GM19035 (cell line): ENCODE measurements around the gene SGK1.

Experiments used
- ATAC-seq: cut with Tn5 transposase; IDR thresholded peaks from one replicate; pipeline ENCODE4 v1.9.1; 2021; ENCODE audit not compliant: unreplicated experiment

SGK1 gene

GRCh38 chr6:134173936-134174671, 143.8 kb downstream of the SGK1 start:
- ATAC-seq, result peak; percentile 24

DNA sequence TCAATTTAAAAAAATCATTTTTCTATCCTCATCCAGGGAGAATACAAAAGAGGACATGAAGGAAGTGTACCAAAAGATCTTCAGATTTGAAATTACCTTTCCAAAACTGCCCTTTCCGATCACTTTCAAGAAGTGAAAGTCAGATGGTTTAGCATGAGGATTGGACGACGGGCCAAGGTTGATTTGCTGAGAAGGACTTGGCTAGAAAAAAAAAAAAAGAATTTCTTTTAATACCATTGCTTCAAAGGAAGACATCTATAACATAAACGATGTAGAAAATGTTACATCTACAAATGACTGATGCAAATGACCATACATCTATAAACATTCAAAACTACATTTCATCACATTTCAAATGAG, 144.6 kb downstream of the SGK1 start:
- ATAC-seq, result no peak

GRCh38 chr6:134172706-134173365, 145.1 kb downstream of the SGK1 start:
- no peak for ATAC-seq

DNA sequence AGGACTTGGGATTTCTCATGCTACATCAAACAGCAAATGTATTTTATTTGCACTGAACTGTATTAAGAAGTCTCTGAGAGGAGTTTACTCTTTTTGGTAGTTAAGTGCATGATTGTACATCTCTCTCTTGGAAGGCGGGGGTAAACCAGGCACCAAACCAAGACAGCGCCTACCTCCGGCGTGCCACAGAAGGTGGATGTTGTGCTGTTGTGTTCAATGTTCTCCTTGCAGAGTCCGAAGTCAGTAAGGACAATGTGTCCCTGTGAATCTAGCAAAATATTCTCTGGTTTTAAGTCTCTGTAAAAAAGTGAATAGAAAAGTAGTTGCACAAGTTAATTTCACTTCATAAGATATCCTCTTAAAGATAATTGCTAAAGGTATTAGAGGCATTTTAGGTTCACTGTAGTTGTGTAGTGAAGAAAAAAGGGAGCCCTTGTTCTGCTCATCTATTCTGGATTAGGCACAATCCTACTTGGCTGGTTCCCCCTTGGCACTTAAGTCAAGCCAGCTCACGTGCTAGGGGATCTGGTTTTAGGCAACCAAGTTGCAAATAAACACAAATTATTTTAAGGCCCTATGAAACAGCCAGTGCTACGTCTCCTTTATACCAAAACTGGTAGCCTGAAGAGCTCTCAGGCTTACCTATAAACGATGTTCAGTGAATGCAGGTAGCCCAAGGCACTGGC, 145.7 kb downstream of the SGK1 start:
- no peak for ATAC-seq

GRCh38 chr6:134171517-134171916, 146.4 kb downstream of the SGK1 start:
- no peak for ATAC-seq

DNA sequence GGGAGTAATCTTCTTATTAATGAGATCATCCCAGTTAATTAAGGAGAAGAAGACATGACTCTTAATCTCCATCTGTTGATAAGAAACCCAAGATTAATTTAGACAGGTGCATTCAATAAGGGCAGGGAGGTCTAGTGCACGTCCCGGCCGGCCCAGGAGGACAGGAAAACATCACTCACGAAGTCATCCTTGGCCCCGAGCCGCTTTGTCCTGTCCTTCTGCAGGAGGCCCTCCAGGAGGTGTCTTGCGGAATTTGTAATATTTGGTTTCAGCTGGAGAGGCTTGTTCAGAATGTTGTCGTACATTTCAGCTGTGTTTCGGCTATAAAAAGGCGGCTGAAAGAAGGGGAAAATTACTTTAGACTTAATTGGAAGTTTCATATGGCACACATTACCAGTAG, 147.1 kb downstream of the SGK1 start:
- ATAC-seq, result no peak

- ATAC-seq, result no peak
Measured at GRCh38 chr6:134169871-134170486, 147.9 kb downstream of the SGK1 start.

DNA sequence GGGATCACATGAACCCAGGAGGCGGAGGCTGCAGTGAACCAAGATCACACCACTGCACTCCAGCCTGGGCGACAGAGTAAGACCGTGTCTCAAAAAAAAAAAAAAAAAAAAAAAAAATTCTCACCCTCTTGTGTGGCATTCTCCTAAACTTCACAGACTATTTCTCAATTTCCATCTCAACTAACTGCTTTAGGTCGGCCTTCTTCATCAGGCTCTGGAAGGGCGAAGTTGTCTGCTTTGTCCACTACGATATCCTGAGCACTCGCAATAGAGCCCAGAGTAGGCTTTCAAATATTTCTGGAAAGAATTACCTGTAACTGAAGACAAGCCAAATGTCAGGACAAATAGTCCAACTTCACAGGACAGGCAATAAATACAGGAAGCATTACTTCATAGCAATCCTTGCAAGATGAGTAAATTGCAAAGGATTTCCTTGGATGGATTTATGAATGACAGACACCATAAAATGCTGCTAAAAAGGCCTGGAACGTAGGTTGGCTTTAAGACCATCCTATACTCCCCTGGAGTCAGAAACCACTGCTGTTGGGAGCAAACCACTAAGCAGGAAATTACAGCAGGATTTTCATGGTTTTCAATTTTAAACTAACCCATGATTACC, 149.2 kb downstream of the SGK1 start:
- ATAC-seq, result no peak

DNA sequence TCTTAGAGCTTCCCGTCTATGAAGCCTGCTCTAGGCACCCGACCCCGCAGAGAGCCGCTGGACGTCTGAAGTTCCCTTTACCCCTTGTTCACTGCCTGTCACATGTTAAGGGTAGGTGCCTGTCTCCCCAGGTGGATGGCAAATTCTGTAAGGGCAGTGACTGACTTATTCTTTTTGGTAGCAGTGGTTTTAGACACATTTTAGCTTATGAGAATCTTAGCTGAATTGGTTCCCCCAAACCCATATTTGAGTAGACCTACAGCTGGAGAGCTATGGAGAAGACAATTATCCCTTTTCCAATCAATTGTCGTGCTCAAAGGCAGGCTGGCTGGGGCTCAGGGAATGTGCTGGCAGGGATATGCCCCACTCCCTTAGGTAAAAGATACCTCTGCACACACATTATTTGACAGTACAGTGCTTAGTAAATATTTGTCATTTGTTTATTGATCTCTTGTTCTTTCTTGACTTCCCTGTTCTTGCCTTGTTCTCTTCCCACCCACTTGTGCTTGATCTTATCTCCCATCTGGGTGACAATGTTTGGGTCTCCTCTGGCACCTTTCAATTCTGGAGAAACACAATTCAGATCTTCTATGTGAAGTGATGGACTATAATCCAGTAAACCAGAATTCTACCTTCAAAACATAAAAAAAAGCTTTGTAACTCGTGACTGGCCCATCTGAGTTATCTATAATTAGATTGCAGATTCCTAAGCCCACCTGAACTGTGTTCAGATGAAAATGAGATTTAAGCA, 151.2 kb downstream of the SGK1 start:
- no peak for ATAC-seq

- no peak for ATAC-seq
Measured at GRCh38 chr6:134165561-134166201, 152.2 kb downstream of the SGK1 start.

- no peak for ATAC-seq
Measured at GRCh38 chr6:134164300-134164699, 153.6 kb downstream of the SGK1 start.

- ATAC-seq, result no peak
Measured at GRCh38 chr6:134162932-134163331, 155.0 kb downstream of the SGK1 start.

DNA sequence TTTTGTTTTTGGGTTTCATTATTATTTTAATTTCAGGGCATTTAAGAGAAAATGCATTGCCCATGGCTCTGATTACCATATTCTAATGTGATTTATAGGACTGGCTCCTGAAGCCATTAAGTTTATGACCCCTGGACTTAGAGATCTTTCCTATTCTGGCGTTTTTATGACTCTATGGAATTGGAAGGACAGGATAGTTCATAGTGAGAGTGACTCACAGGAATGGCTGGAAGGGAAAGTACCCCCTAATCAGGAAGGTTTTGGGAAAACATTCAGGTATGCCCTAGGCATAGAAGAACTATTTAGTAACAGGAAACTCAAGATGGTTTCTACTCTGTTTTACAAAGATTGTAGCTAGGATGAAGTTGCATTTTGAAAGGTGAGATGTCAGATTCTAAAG, 156.9 kb downstream of the SGK1 start:
- ATAC-seq, result no peak

DNA sequence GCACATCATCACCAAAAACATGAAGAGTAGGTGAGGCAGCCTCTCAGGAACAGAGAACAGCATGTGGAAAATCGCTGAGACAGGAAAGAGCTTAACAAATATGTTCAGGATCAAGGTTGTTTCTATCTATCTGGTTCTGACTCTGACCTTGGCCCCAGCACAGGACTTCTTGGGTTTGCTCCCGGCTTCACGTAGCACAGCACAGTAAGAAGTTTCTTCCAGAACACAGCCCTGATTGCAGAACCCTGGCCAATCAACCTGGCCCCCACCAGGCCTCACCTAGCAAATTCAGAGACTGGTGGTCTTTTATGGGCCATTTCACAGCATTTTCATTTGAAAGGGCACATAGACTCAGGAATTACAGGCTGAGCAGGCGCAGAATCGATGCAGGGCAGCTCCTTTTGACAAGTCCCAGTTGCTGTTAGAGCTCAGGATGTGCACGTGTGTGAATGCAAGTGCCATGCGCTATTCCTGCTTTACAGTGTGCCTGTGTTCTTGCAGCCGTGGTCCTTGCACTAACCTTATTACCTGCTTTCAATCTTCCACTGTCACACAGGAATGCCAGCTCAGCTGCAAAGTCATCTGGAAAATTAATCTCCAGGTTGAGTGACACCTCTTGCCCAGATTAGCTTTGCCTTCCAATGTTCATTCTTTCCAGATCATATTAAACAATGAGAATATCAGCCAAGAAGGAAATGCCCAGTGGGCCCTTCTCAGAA, 165.0 kb downstream of the SGK1 start:
- ATAC-seq, result no peak

GRCh38 chr6:134148566-134148965, 169.3 kb downstream of the SGK1 start:
- no peak for ATAC-seq

- ATAC-seq, result no peak
Measured at GRCh38 chr6:134147034-134147533, 170.8 kb downstream of the SGK1 start.

GRCh38 chr6:134146268-134147033, 171.5 kb downstream of the SGK1 start:
- no peak for ATAC-seq

DNA sequence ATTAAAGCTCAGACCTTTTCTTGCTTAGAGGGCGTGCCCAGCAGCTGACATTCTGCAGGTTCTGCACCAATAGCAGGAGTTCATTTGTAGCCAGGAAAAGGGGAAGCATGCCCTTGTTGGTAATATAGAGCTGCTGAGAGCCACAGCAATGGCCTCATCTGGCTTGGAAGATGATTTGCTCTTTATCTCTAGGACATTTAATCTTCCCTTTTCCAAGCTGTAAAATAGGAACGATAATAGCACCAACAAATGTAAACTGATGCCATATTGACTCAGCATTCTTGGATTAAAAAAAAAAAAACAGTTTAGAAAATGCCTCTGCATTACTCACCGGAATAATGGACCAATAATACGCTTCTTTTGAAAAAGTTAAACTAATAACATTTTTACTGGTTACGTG, 172.1 kb downstream of the SGK1 start:
- no peak for ATAC-seq
